Central memory CD8-positive, alpha-beta T cell (primary cell): ENCODE data around the gene MLPH.

Source experiments
- ATAC-seq: fragments of 150-1000 bp; cut with Tn5 transposase; replicated peaks from 2 replicates; pipeline ENCODE4 v1.10.0; 2022; ENCODE audit warnings: mild to moderate bottlenecking, moderate FRiP score, moderate number of reproducible peaks; ENCODE audit not compliant: poor library complexity, severe bottlenecking; ENCODE audit errors: extremely low read depth
- DNase-seq, 2 donors: peaks; one replicate each; pipeline ENCODE4 v3.0.0; 2021; ENCODE audit warnings: low spot score in 2 of 2
- H3K27ac Mint-ChIP-seq: one replicate; pipeline ENCODE4 v1.8.0; 2022; ENCODE audit warnings: low read depth, mild to moderate bottlenecking, moderate library complexity, mixed read lengths
- H3K27me3 Mint-ChIP-seq: one replicate; pipeline ENCODE4 v1.8.0; 2022; ENCODE audit warnings: mixed read lengths
- H3K36me3 Mint-ChIP-seq: one replicate; pipeline ENCODE4 v1.8.0; 2022; ENCODE audit warnings: mild to moderate bottlenecking, moderate library complexity, mixed read lengths; ENCODE audit not compliant: insufficient read depth
- H3K4me1 Mint-ChIP-seq: one replicate; pipeline ENCODE4 v1.8.0; 2022; ENCODE audit warnings: mixed read lengths
- H3K4me3 Mint-ChIP-seq: one replicate; pipeline ENCODE4 v1.8.0; 2022; ENCODE audit warnings: mild to moderate bottlenecking, moderate library complexity, mixed read lengths
- H3K9me3 Mint-ChIP-seq: one replicate; pipeline ENCODE4 v1.8.0; 2022; ENCODE audit warnings: mixed read lengths

MLPH gene

GRCh38 chr2:237511433-237511832, 24.4 kb downstream of the MLPH start:
- peaks cover 32% of the 10 kb centered on the region for H3K27me3 Mint-ChIP-seq
- H3K4me3 Mint-ChIP-seq = no peak overlapping the region
- no peak for ATAC-seq
- H3K4me1 Mint-ChIP-seq = no peaks in the 10 kb centered on the region
- DNase-seq = no peak
- no peak overlapping the region for H3K27ac Mint-ChIP-seq
- H3K9me3 Mint-ChIP-seq = no peaks in the 10 kb centered on the region
- H3K36me3 Mint-ChIP-seq = no peaks in the 10 kb centered on the region

- Mint-ChIP-seq H3K4me3 (no peak overlapping the region), H3K4me1 (no peaks in the 10 kb centered on the region), H3K27me3 (peaks cover 28% of the 10 kb centered on the region), H3K9me3 (no peaks in the 10 kb centered on the region), H3K27ac (no peak overlapping the region), H3K36me3 (no peaks in the 10 kb centered on the region)
- no peak for DNase-seq
- ATAC-seq = no peak
Observed at GRCh38 chr2:237511885-237512405, 24.9 kb downstream of the MLPH start.

- peaks cover 22% of the 10 kb centered on the region for H3K27me3 Mint-ChIP-seq
- H3K9me3 Mint-ChIP-seq = no peaks in the 10 kb centered on the region
- DNase-seq = peak; percentile 52 to 58
- no peaks in the 10 kb centered on the region for H3K4me1 Mint-ChIP-seq
- no peak overlapping the region for H3K4me3 Mint-ChIP-seq
- ATAC-seq = peak; percentile 32
- no peaks in the 10 kb centered on the region for H3K36me3 Mint-ChIP-seq
- no peak overlapping the region for H3K27ac Mint-ChIP-seq
Observed at GRCh38 chr2:237512774-237513466, 25.9 kb downstream of the MLPH start.

- Mint-ChIP-seq H3K4me3 (no peak overlapping the region), H3K36me3 (no peaks in the 10 kb centered on the region), H3K9me3 (no peaks in the 10 kb centered on the region), H3K4me1 (no peaks in the 10 kb centered on the region), H3K27me3 (peaks cover 14% of the 10 kb centered on the region), H3K27ac (no peak overlapping the region)
- ATAC-seq = no peak
- DNase-seq = no peak
Observed at GRCh38 chr2:237513693-237514092, 26.6 kb downstream of the MLPH start.

- no peaks in the 10 kb centered on the region for H3K36me3 Mint-ChIP-seq
- DNase-seq (no peak), ATAC-seq (no peak)
- H3K27ac Mint-ChIP-seq = no peak overlapping the region
- peaks cover 10% of the 10 kb centered on the region for H3K27me3 Mint-ChIP-seq
- no peak overlapping the region for H3K4me3 Mint-ChIP-seq
- H3K9me3 Mint-ChIP-seq = no peaks in the 10 kb centered on the region
- no peaks in the 10 kb centered on the region for H3K4me1 Mint-ChIP-seq
Observed at GRCh38 chr2:237514474-237515130, 27.6 kb downstream of the MLPH start.

- H3K4me1 Mint-ChIP-seq = no peaks in the 10 kb centered on the region
- DNase-seq (no peak), ATAC-seq (no peak)
- no peaks in the 10 kb centered on the region for H3K36me3 Mint-ChIP-seq
- H3K9me3 Mint-ChIP-seq = no peaks in the 10 kb centered on the region
- no peak overlapping the region for H3K27ac Mint-ChIP-seq
- peaks cover 10% of the 10 kb centered on the region for H3K27me3 Mint-ChIP-seq
- no peak overlapping the region for H3K4me3 Mint-ChIP-seq
Observed at GRCh38 chr2:237515166-237515565, 28.1 kb downstream of the MLPH start.

GRCh38 chr2:237515621-237516275, 28.7 kb downstream of the MLPH start:
- H3K27ac Mint-ChIP-seq = no peak overlapping the region

GRCh38 chr2:237517163-237517562, 30.1 kb downstream of the MLPH start:
- Mint-ChIP-seq H3K4me3 (no peak overlapping the region), H3K9me3 (no peaks in the 10 kb centered on the region), H3K27ac (no peak overlapping the region), H3K4me1 (no peaks in the 10 kb centered on the region), H3K36me3 (no peaks in the 10 kb centered on the region), H3K27me3 (no peaks in the 10 kb centered on the region)
- ATAC-seq (no peak), DNase-seq (no peak)

More at GRCh38 chr2:237515621-237516275, 28.7 kb downstream of the MLPH start:
- Mint-ChIP-seq H3K27me3 (peaks cover 6% of the 10 kb centered on the region), H3K36me3 (no peaks in the 10 kb centered on the region), H3K9me3 (no peaks in the 10 kb centered on the region), H3K4me1 (no peaks in the 10 kb centered on the region), H3K4me3 (no peak overlapping the region)
- DNase-seq (no peak), ATAC-seq (no peak)

- DNase-seq = no peak
- H3K27me3 Mint-ChIP-seq = no peaks in the 10 kb centered on the region
- no peaks in the 10 kb centered on the region for H3K36me3 Mint-ChIP-seq
- ATAC-seq = no peak
- H3K4me3 Mint-ChIP-seq = no peak overlapping the region
- H3K27ac Mint-ChIP-seq = no peak overlapping the region
- H3K4me1 Mint-ChIP-seq = no peaks in the 10 kb centered on the region
- H3K9me3 Mint-ChIP-seq = no peaks in the 10 kb centered on the region
Observed at GRCh38 chr2:237517990-237518389, 30.9 kb downstream of the MLPH start.

GRCh38 chr2:237519506-237520245, 32.6 kb downstream of the MLPH start:
- Mint-ChIP-seq H3K27ac (no peak overlapping the region), H3K27me3 (no peaks in the 10 kb centered on the region), H3K36me3 (no peaks in the 10 kb centered on the region), H3K4me1 (no peaks in the 10 kb centered on the region), H3K4me3 (no peak overlapping the region), H3K9me3 (no peaks in the 10 kb centered on the region)
- DNase-seq = no peak
- ATAC-seq = no peak

- ATAC-seq (no peak), DNase-seq (no peak)
- Mint-ChIP-seq H3K4me3 (no peak overlapping the region), H3K27ac (no peak overlapping the region), H3K27me3 (no peaks in the 10 kb centered on the region), H3K36me3 (no peaks in the 10 kb centered on the region), H3K9me3 (no peaks in the 10 kb centered on the region), H3K4me1 (no peaks in the 10 kb centered on the region)
Observed at GRCh38 chr2:237520290-237520689, 33.2 kb downstream of the MLPH start.

GRCh38 chr2:237524631-237525030, 37.6 kb downstream of the MLPH start:
- H3K4me1 Mint-ChIP-seq = no peaks in the 10 kb centered on the region
- H3K4me3 Mint-ChIP-seq = no peak overlapping the region
- H3K36me3 Mint-ChIP-seq = no peaks in the 10 kb centered on the region
- DNase-seq = no peak
- no peak for ATAC-seq
- no peak overlapping the region for H3K27ac Mint-ChIP-seq
- no peaks in the 10 kb centered on the region for H3K9me3 Mint-ChIP-seq
- H3K27me3 Mint-ChIP-seq = no peaks in the 10 kb centered on the region
